ENCODE measurements around the gene LFNG. TPM values are rescaled to one million over a fixed set of nuclear protein-coding genes. Genes with fewer than 3 reads are reported as not detected.
A peak's percentile ranks its signal among the peaks of the same experiment; 100 is the strongest.
"Not testable (repeated sequence)": the region's sequence is repeated elsewhere in the genome, so short reads cannot be mapped to it uniquely, and the experiment has no call there.

LFNG gene
- total and polyA plus RNA-seq, 2 experiments from 2014 or later = 0.45 to 1.3 TPM

- H3K27me3 ChIP-seq; H3K4me1 ChIP-seq (ENCODE audit: low read depth); DNase-seq (ENCODE audit: low read depth in 1 of 2, low spot score in 1 of 2); H3K27ac ChIP-seq; H3K9me3 ChIP-seq (ENCODE audit: low read depth); H3K4me3 ChIP-seq: not testable (repeated sequence)
- peaks cover 13% of the 10 kb centered on the region for H3K36me3 ChIP-seq
These were observed 16.5 kb downstream of the LFNG start for GRCh38 chr7:2535872-2536627.

DNA sequence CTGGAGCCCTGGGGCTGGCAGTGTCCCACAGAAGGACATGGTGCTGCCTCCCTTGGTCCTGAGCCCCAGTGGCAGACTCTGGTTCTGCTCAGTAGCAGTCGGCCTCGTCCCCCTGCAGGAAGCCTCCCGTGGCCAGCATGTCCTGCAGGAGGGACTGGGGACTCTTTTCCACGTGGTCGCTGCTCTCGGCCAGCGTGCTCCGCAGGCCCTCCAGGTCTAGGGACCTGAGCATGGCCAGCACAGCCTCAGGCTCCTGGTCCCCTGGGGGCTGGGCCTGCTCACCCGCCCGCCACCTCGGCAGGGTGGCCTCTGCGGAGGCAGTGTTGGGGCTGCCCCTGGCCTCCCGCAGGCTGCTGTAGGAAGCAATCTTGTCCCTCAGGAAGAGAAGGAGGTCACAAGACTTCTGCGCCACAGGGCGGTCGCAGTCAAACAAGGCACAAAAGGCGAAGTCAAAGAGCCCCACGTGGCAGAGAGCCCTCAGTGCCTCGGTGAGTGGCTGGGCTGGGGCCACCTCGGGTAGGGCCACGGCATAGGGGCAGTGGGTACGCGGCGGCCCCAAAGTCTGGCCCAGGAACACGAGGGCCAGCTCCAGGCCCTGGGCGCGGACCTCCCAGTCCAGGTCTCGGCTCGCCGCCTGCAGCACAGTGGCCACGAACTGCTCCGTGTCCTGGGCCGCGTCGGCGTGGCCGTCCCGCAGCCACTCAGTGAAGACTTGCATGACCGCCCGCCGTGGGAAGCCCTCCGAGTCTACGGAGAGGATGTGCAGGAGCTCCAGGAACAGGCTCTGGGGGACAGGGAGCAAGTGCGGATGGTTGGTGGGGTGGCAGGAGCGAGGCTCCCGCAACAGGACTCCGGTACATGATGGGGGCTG is 18.6 kb downstream of the LFNG start:
- Histone ChIP-seq H3K27ac (peak overlapping the region; percentile 25), H3K27me3 (no peaks in the 10 kb centered on the region), H3K9me3 (ENCODE audit: low read depth) (no peaks in the 10 kb centered on the region), H3K4me3 (no peak overlapping the region), H3K36me3 (peaks cover 18% of the 10 kb centered on the region), H3K4me1 (ENCODE audit: low read depth) (no peaks in the 10 kb centered on the region)
- no peak for DNase-seq (ENCODE audit: low read depth in 1 of 2, low spot score in 1 of 2)
- TF ChIP-seq, protein P1, sequence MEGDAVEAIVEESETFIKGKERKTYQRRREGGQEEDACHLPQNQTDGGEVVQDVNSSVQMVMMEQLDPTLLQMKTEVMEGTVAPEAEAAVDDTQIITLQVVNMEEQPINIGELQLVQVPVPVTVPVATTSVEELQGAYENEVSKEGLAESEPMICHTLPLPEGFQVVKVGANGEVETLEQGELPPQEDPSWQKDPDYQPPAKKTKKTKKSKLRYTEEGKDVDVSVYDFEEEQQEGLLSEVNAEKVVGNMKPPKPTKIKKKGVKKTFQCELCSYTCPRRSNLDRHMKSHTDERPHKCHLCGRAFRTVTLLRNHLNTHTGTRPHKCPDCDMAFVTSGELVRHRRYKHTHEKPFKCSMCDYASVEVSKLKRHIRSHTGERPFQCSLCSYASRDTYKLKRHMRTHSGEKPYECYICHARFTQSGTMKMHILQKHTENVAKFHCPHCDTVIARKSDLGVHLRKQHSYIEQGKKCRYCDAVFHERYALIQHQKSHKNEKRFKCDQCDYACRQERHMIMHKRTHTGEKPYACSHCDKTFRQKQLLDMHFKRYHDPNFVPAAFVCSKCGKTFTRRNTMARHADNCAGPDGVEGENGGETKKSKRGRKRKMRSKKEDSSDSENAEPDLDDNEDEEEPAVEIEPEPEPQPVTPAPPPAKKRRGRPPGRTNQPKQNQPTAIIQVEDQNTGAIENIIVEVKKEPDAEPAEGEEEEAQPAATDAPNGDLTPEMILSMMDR (IDR thresholded peaks at IDR 0.05; ENCODE audit: low read depth, low read length) = no peak

GRCh38 chr7:2539031-2539911 is 19.7 kb downstream of the LFNG start:
- peaks cover 24% of the 10 kb centered on the region for H3K36me3 ChIP-seq
- H3K4me3 ChIP-seq = no peak overlapping the region
- TF ChIP-seq, protein P1 (IDR thresholded peaks at IDR 0.05; ENCODE audit: low read depth, low read length) = no peak
- H3K27ac ChIP-seq = peak overlapping the region; percentile 34
- H3K27me3 ChIP-seq = no peaks in the 10 kb centered on the region
- no peaks in the 10 kb centered on the region for H3K9me3 ChIP-seq (ENCODE audit: low read depth)
- H3K4me1 ChIP-seq (ENCODE audit: low read depth) = no peaks in the 10 kb centered on the region
- no peak for DNase-seq (ENCODE audit: low read depth in 1 of 2, low spot score in 1 of 2)

GRCh38 chr7:2540133-2540532 is 20.6 kb downstream of the LFNG start:
- Histone ChIP-seq H3K27ac (no peak overlapping the region), H3K27me3 (no peaks in the 10 kb centered on the region), H3K4me1 (ENCODE audit: low read depth) (no peaks in the 10 kb centered on the region), H3K36me3 (peaks cover 30% of the 10 kb centered on the region), H3K9me3 (ENCODE audit: low read depth) (no peaks in the 10 kb centered on the region), H3K4me3 (no peak overlapping the region)
- DNase-seq (ENCODE audit: low read depth in 1 of 2, low spot score in 1 of 2) = no peak
- TF ChIP-seq, protein P1 (IDR thresholded peaks at IDR 0.05; ENCODE audit: low read depth, low read length) = no peak

GRCh38 chr7:2540641-2541051 is 21.1 kb downstream of the LFNG start:
- H3K36me3 ChIP-seq = peaks cover 31% of the 10 kb centered on the region
- H3K4me3 ChIP-seq = no peak overlapping the region
- H3K27me3 ChIP-seq = no peaks in the 10 kb centered on the region
- H3K4me1 ChIP-seq (ENCODE audit: low read depth) = no peaks in the 10 kb centered on the region
- DNase-seq (ENCODE audit: low read depth in 1 of 2, low spot score in 1 of 2) = no peak
- H3K27ac ChIP-seq = no peak overlapping the region
- TF ChIP-seq, protein P1 (IDR thresholded peaks at IDR 0.05; ENCODE audit: low read depth, low read length) = no peak
- no peaks in the 10 kb centered on the region for H3K9me3 ChIP-seq (ENCODE audit: low read depth)
